Lower leg skin (tissue), 4 donors: ENCODE measurements around the gene OR12D3. TPM values are rescaled to one million over a fixed set of nuclear protein-coding genes. Genes with fewer than 3 reads are reported as not detected.

Experiments used
- DNase-seq, 2 donors: peaks; one replicate each; pipeline ENCODE4 v3.0.0-alpha.2; 2019; ENCODE audit warnings: low spot score in 2 of 2
- H3K4me3 ChIP-seq: fragments of 200-600 bp; sonication (generic); 2 replicates; pipeline ENCODE4 v1.5.1; 2017; ENCODE audit warnings: mild to moderate bottlenecking, low read depth; ENCODE audit not compliant: poor library complexity, severe bottlenecking
- CTCF ChIP-seq, 3 donors: fragments of 450-650 bp; IDR thresholded peaks; one replicate each; pipeline ENCODE4 v1.5.1; 2016; ENCODE audit warnings: antibody characterized with exemption in 3 of 3, mild to moderate bottlenecking in 3 of 3, moderate library complexity in 2 of 3
- POLR2A ChIP-seq, 2 donors: fragments of 450-650 bp; IDR thresholded peaks; one replicate each; pipeline ENCODE4 v1.6.1; 2016 to 2017; ENCODE audit warnings: antibody characterized with exemption in 2 of 2, mild to moderate bottlenecking in 1 of 2, moderate library complexity in 1 of 2
- WGBS, 2 donors: methylation state at CpG; one replicate each; pipeline ENCODE4 v1.1.5; 2018; 5-methylcytosine and 5-hydroxymethylcytosine counted together
- intact Hi-C: fragments of 100-400 bp; cut with DNase I; formaldehyde crosslinking; loops from one replicate; pipeline ENCODE4 v1.15.0; 2023; ENCODE audit warnings: low total_unique reads
- total RNA-seq, 4 donors: library from RNA; depleted of rRNA; stranded (reverse); fragments of >200 nt; gene quantifications; one replicate each; pipeline ENCODE4 v1.1.0, GENCODE V29; 2016

Gene OR12D3
- total RNA-seq, 4 donors from 2014 or later: not detected

GRCh38 chr6:29399525-29399924 is 24.4 kb upstream of the OR12D3 start:
- WGBS, 2 donors: 76 to 79% methylated on average over 2 of the region's 2 CpGs
- TF ChIP-seq CTCF (IDR thresholded peaks at IDR 0.05) (no peak), POLR2A (IDR thresholded peaks at IDR 0.05) (no peak)
- no peak overlapping the region for H3K4me3 ChIP-seq
- intact Hi-C loops: no loop called here
- no peak for DNase-seq

- H3K4me3 ChIP-seq: no peak within 1 kb of the TSS
- DNase-seq: no peak
- TF ChIP-seq CTCF (IDR thresholded peaks at IDR 0.05): no peak
- TF ChIP-seq POLR2A (IDR thresholded peaks at IDR 0.05): no peak
- intact Hi-C loops: no loop called here
Observed at GRCh38 chr6:29395331-29395730, 20.2 kb upstream of the OR12D3 start, which contains the start of gene OR12D2. Gene OR12D2 (plus strand): TSS chr6:29395631. CDS start chr6:29396700, 1,069 bp downstream.

GRCh38 chr6:29388533-29388932 is 13.4 kb upstream of the OR12D3 start:
- intact Hi-C loops: no loop called here
- DNase-seq: no peak
- 65 to 76% methylated on average over 4 of the region's 4 CpGs for WGBS, 2 donors

GRCh38 chr6:29376003-29376402 is 912 bp upstream of the OR12D3 start:
- TF ChIP-seq CTCF (IDR thresholded peaks at IDR 0.05): no peak
- no peak for TF ChIP-seq POLR2A (IDR thresholded peaks at IDR 0.05)
- no peak overlapping the region for H3K4me3 ChIP-seq
- intact Hi-C loops: no loop called here
- no peak for DNase-seq

More at GRCh38 chr6:29388533-29388932, 13.4 kb upstream of the OR12D3 start:
- H3K4me3 ChIP-seq: no peak overlapping the region
- TF ChIP-seq POLR2A (IDR thresholded peaks at IDR 0.05) (no peak), CTCF (IDR thresholded peaks at IDR 0.05) (no peak)

GRCh38 chr6:29368765-29369164 is 6.3 kb downstream of the OR12D3 start, which contains the start of gene OR5V1:
Gene OR5V1 (minus strand): TSS chr6:29368865. CDS start chr6:29356195, 12,670 bp downstream.
- no peak within 1 kb of the TSS for H3K4me3 ChIP-seq
- WGBS, 2 donors: 78 to 81% methylated on average over 3 of the region's 3 CpGs
- TF ChIP-seq CTCF (IDR thresholded peaks at IDR 0.05) (no peak), POLR2A (IDR thresholded peaks at IDR 0.05) (no peak)
- no peak for DNase-seq
- intact Hi-C loops: no loop called here

- WGBS, 2 donors: 65 to 72% methylated on average over 1 of the region's 1 CpG
- intact Hi-C loops: no loop called here
- no peak for TF ChIP-seq CTCF (IDR thresholded peaks at IDR 0.05)
- no peak for DNase-seq
- no peak overlapping the region for H3K4me3 ChIP-seq
Observed at GRCh38 chr6:29355603-29356002, 19.5 kb downstream of the OR12D3 start.
